Myocyte (in vitro differentiated cells): ENCODE measurements around the gene WDR18. TPM values are rescaled to one million over a fixed set of nuclear protein-coding genes. Genes with fewer than 3 reads are reported as not detected.
"Not testable (repeated sequence)": the region's sequence is repeated elsewhere in the genome, so short reads cannot be mapped to it uniquely, and the experiment has no call there.

Experiments
- DNase-seq: peaks from one replicate; pipeline ENCODE4 v3.0.0-alpha.2; 2012; ENCODE audit warnings: low read depth
- total RNA-seq: library from RNA; depleted of rRNA; stranded (reverse); fragments of >200 nt; gene quantifications from 2 replicates; pipeline ENCODE4 v1.2.3, GENCODE V29; 2014

WDR18 gene
- total RNA-seq, 1 donor from 2014 or later, result 42.9 TPM

- no peak for DNase-seq
Observed at GRCh38 chr19:950352-951066, 33.6 kb upstream of the WDR18 start.

GRCh38 chr19:952049-952679 is 32.0 kb upstream of the WDR18 start:
- no peak for DNase-seq

GRCh38 chr19:952680-953444 is 31.3 kb upstream of the WDR18 start:
- no peak for DNase-seq

- no peak for DNase-seq
Observed at GRCh38 chr19:953445-954271, 30.5 kb upstream of the WDR18 start.

GRCh38 chr19:954272-954671 is 29.9 kb upstream of the WDR18 start:
- no peak for DNase-seq

- DNase-seq, result no peak
Observed at GRCh38 chr19:954672-955494, 29.3 kb upstream of the WDR18 start.

- DNase-seq, result no peak
Observed at GRCh38 chr19:955803-956765, 28.1 kb upstream of the WDR18 start.

GRCh38 chr19:956766-957440 is 27.2 kb upstream of the WDR18 start:
- DNase-seq, result no peak

- not testable (repeated sequence) for DNase-seq
Observed at GRCh38 chr19:957578-957977, 26.6 kb upstream of the WDR18 start.

GRCh38 chr19:958967-959855 is 24.9 kb upstream of the WDR18 start:
- no peak for DNase-seq

GRCh38 chr19:960020-960419 is 24.1 kb upstream of the WDR18 start:
- no peak for DNase-seq

- no peak for DNase-seq
Observed at GRCh38 chr19:960601-960938, 23.6 kb upstream of the WDR18 start.

GRCh38 chr19:961866-962620 is 22.1 kb upstream of the WDR18 start:
- no peak for DNase-seq

GRCh38 chr19:962683-963400 is 21.3 kb upstream of the WDR18 start:
- DNase-seq, result no peak

GRCh38 chr19:963486-963951 is 20.6 kb upstream of the WDR18 start:
- DNase-seq, result peak; percentile 51

- DNase-seq, result no peak
Observed at GRCh38 chr19:964116-964520, 20.0 kb upstream of the WDR18 start.
